IMR-90 (cell line): ENCODE measurements around the gene TMEM238. TPM values are rescaled to one million over a fixed set of nuclear protein-coding genes. Genes with fewer than 3 reads are reported as not detected.

ENCODE experiments used
- ATAC-seq: fragments of 200-7000 bp; cut with Tn5 transposase; 2 replicates; pipeline ENCODE4 v1.9.1; 2020; ENCODE audit warnings: low read depth, mild to moderate bottlenecking, moderate library complexity
- BruUV-seq: library from RNA; stranded (reverse); fragments of 400-500 nt; replicated peaks from 2 replicates; lab custom pipeline; 2021; lab: Mats Ljungman, UMichigan
- CTCF ChIA-PET: fragments of 300-600 bp; formaldehyde crosslinking; extraction: SDS; loops from one replicate; lab custom pipeline; 2021; ENCODE audit warnings: antibody characterized with exemption; lab: Yijun Ruan, JAX
- POLR2A ChIA-PET: fragments of 300-600 bp; sonication (Branson Sonifier 250); formaldehyde crosslinking; loops from one replicate; lab custom pipeline; 2022; ENCODE audit warnings: antibody characterized with exemption; ENCODE audit not compliant: unreplicated experiment; lab: Charles Lee
- DNase-seq: peaks from one replicate; pipeline ENCODE4 v3.0.0; 2013
- H2AFZ ChIP-seq: replicated peaks from 2 replicates; pipeline ENCODE3; 2013; ENCODE audit warnings: low read length, mild to moderate bottlenecking; ENCODE audit not compliant: poor library complexity
- H2AK5ac ChIP-seq: 2 replicates; pipeline ENCODE4 v1.6.1; 2013; ENCODE audit warnings: low read depth, low read length, inconsistent platforms
- H2AK9ac ChIP-seq: replicated peaks from 2 replicates; pipeline ENCODE3; 2013; ENCODE audit warnings: mild to moderate bottlenecking, low read depth, low read length, moderate library complexity; ENCODE audit not compliant: poor library complexity
- H2BK120ac ChIP-seq: 2 replicates; pipeline ENCODE4 v1.6.1; 2013; ENCODE audit warnings: low read depth, low read length, inconsistent platforms
- H2BK15ac ChIP-seq: 3 replicates; pipeline ENCODE4 v1.6.1; 2013; ENCODE audit warnings: low read depth, low read length, inconsistent platforms
- H2BK20ac ChIP-seq: 2 replicates; pipeline ENCODE4 v1.6.1; 2013; ENCODE audit warnings: low read depth, mild to moderate bottlenecking, inconsistent platforms, low read length, moderate library complexity
- H2BK5ac ChIP-seq: 2 replicates; pipeline ENCODE4 v1.6.1; 2013; ENCODE audit warnings: mild to moderate bottlenecking, low read depth, low read length, inconsistent platforms; ENCODE audit not compliant: poor library complexity, severe bottlenecking
- H3K14ac ChIP-seq: replicated peaks from 2 replicates; pipeline ENCODE4 v1.6.1; 2013; ENCODE audit warnings: low read depth, low read length, inconsistent platforms
- H3K18ac ChIP-seq: 2 replicates; pipeline ENCODE4 v1.6.1; 2013; ENCODE audit warnings: low read depth, low read length, control low read depth
- H3K23ac ChIP-seq: 2 replicates; pipeline ENCODE4 v1.6.1; 2013; ENCODE audit warnings: low read depth, low read length, inconsistent platforms
- H3K27ac ChIP-seq: 2 replicates; pipeline ENCODE4 v1.5.1; 2013; ENCODE audit warnings: mild to moderate bottlenecking, control low read depth, low read length; ENCODE audit not compliant: insufficient read depth
- H3K27me3 ChIP-seq: 2 replicates; pipeline ENCODE4 v1.6.1; 2013; ENCODE audit warnings: low read length; ENCODE audit not compliant: control insufficient read depth, insufficient read depth
- H3K36me3 ChIP-seq: 2 replicates; pipeline ENCODE4 v1.6.1; 2013; ENCODE audit warnings: low read length, mixed read lengths; ENCODE audit not compliant: control insufficient read depth, insufficient read depth
- H3K4ac ChIP-seq: 2 replicates; pipeline ENCODE4 v1.6.1; 2013; ENCODE audit warnings: low read depth, low read length, inconsistent platforms
- H3K4me1 ChIP-seq: 2 replicates; pipeline ENCODE4 v1.6.1; 2013; ENCODE audit warnings: low read length, mixed read lengths; ENCODE audit not compliant: control insufficient read depth, insufficient read depth
- H3K4me2 ChIP-seq: 2 replicates; pipeline ENCODE4 v1.6.1; 2013; ENCODE audit warnings: low read depth, mild to moderate bottlenecking, control low read depth, low read length, moderate library complexity
- H3K4me3 ChIP-seq: 2 replicates; pipeline ENCODE4 v1.5.1; 2013; ENCODE audit warnings: low read depth, mild to moderate bottlenecking, control low read depth, low read length, moderate library complexity; ENCODE audit not compliant: insufficient read depth
- H3K56ac ChIP-seq: 2 replicates; pipeline ENCODE4 v1.6.1; 2013; ENCODE audit warnings: low read length, inconsistent platforms; ENCODE audit not compliant: insufficient read depth; ENCODE audit errors: extremely low read depth
- H3K79me1 ChIP-seq, 2 experiments: 2 replicates each; pipeline ENCODE4 v1.6.1; 2013; ENCODE audit warnings: low read length in 2 of 2, inconsistent platforms in 1 of 2, low read depth in 1 of 2
- H3K9ac ChIP-seq: 2 replicates; pipeline ENCODE4 v1.6.1; 2013; ENCODE audit warnings: low read depth, low read length, control low read depth
- H3K9me1 ChIP-seq: 2 replicates; pipeline ENCODE4 v1.6.1; 2013; ENCODE audit warnings: low read length, inconsistent platforms; ENCODE audit not compliant: insufficient read depth
- H3K9me3 ChIP-seq: 2 replicates; pipeline ENCODE4 v1.6.1; 2013; ENCODE audit warnings: low read length; ENCODE audit not compliant: control insufficient read depth, insufficient read depth
- H4K20me1 ChIP-seq: 2 replicates; pipeline ENCODE4 v1.6.1; 2013; ENCODE audit warnings: low read length, inconsistent platforms; ENCODE audit not compliant: insufficient read depth
- H4K5ac ChIP-seq: 2 replicates; pipeline ENCODE4 v1.6.1; 2013; ENCODE audit warnings: mild to moderate bottlenecking, low read depth, low read length, control low read depth
- H4K8ac ChIP-seq, 2 experiments: 2 replicates each; pipeline ENCODE4 v1.6.1; 2013; ENCODE audit warnings: low read depth in 2 of 2, low read length in 2 of 2, control low read depth in 1 of 2, inconsistent platforms in 1 of 2
- H4K91ac ChIP-seq: 2 replicates; pipeline ENCODE4 v1.6.1; 2013; ENCODE audit warnings: low read depth, low read length, inconsistent platforms; ENCODE audit not compliant: insufficient read depth
- BHLHE40 ChIP-seq: fragments of 150-350 bp; IDR thresholded peaks from 2 replicates; pipeline ENCODE4 v1.6.1; 2016; ENCODE audit warnings: mild to moderate bottlenecking, low read depth, low read length
- CEBPB ChIP-seq: IDR thresholded peaks from 2 replicates; pipeline ENCODE4 v1.6.1; 2012; ENCODE audit warnings: low read depth, low read length, improper control_type of control experiment
- CHD1 ChIP-seq: IDR thresholded peaks from 2 replicates; pipeline ENCODE4 v1.6.1; 2012; ENCODE audit warnings: low read depth, low read length, improper control_type of control experiment
- FOS ChIP-seq: fragments of 150-350 bp; IDR thresholded peaks from 2 replicates; pipeline ENCODE4 v1.6.1; 2016; ENCODE audit warnings: low read depth, low read length
- MAFK ChIP-seq: IDR thresholded peaks from 2 replicates; pipeline ENCODE4 v1.6.1; 2012; ENCODE audit warnings: low read depth, low read length, improper control_type of control experiment
- MAZ ChIP-seq: IDR thresholded peaks from 2 replicates; pipeline ENCODE4 v1.6.1; 2012; ENCODE audit warnings: low read depth, mild to moderate bottlenecking, low read length, improper control_type of control experiment, moderate library complexity, borderline replicate concordance
- MXI1 ChIP-seq: IDR thresholded peaks from 2 replicates; pipeline ENCODE4 v1.6.1; 2012; ENCODE audit warnings: low read depth, mild to moderate bottlenecking, low read length, moderate library complexity, borderline replicate concordance
- NFE2L2 ChIP-seq: fragments of 150-350 bp; IDR thresholded peaks from 2 replicates; pipeline ENCODE4 v1.6.1; 2016; ENCODE audit warnings: low read depth, mild to moderate bottlenecking, low read length
- RCOR1 ChIP-seq: IDR thresholded peaks from 2 replicates; pipeline ENCODE4 v1.6.1; 2012; ENCODE audit warnings: mild to moderate bottlenecking, low read length, improper control_type of control experiment; ENCODE audit not compliant: insufficient replicate concordance
- RFX5 ChIP-seq: IDR thresholded peaks from 2 replicates; pipeline ENCODE4 v1.8.0; 2012; ENCODE audit warnings: low read depth, mild to moderate bottlenecking, low read length, moderate library complexity
- SMC3 ChIP-seq: fragments of 150-350 bp; IDR thresholded peaks from 2 replicates; pipeline ENCODE4 v1.6.1; 2016; ENCODE audit warnings: low read depth, mild to moderate bottlenecking, antibody characterized with exemption, low read length, moderate library complexity
- USF2 ChIP-seq: fragments of 150-350 bp; IDR thresholded peaks from 2 replicates; pipeline ENCODE4 v1.6.1; 2017; ENCODE audit warnings: mild to moderate bottlenecking, antibody characterized with exemption, low read length, low read depth
- WGBS, 2 experiments: methylation state at CpG; one replicate each; pipeline versions ENCODE4 v1.1.5 to v1.1.7; 2013; ENCODE audit warnings: missing lambda C conversion rate in 2 of 2; ENCODE audit not compliant: insufficient read length in 1 of 2; ENCODE audit errors: extremely low coverage in 2 of 2; 5-methylcytosine and 5-hydroxymethylcytosine counted together
- dilution Hi-C: fragments of 300-500 bp; cut with HindIII; formaldehyde crosslinking; loops from one replicate; pipeline ENCODE4 v1.14.3; 2018; ENCODE audit warnings: low sequenced_read_pairs; ENCODE audit not compliant: unreplicated experiment
- in situ Hi-C: fragments of 300-500 bp; cut with MboI; formaldehyde crosslinking; loops from 3 replicates; pipeline ENCODE4 v1.14.3; 2019; ENCODE audit warnings: low sequenced_read_pairs, inconsistent platforms, mixed read lengths
- intact Hi-C: fragments of 100-400 bp; cut with micrococcal nuclease; formaldehyde crosslinking; loops from 2 replicates; pipeline ENCODE4 v1.10.0; 2022
- polyA plus RNA-seq, 3 experiments: library from polyadenylated mRNA; depleted of rRNA; stranded (reverse); fragments of >200 nt; gene quantifications; 2 replicates each; pipeline ENCODE4 v1.2.3, GENCODE V29; 2012; ENCODE audit warnings: low replicate concordance in 1 of 3
- total RNA-seq: library from RNA; depleted of rRNA; stranded (reverse); fragments of >200 nt; gene quantifications from 2 replicates; pipeline ENCODE4 v1.2.3, GENCODE V29; 2012
- TF ChIP-seq, protein P1 (sequence below): fragments of 150-350 bp; IDR thresholded peaks from 2 replicates; pipeline ENCODE4 v1.6.1; 2016; ENCODE audit warnings: low read depth, mild to moderate bottlenecking, low read length, moderate library complexity, borderline replicate concordance
- TF ChIP-seq, protein P2 (sequence below): conservative IDR thresholded peaks from 2 replicates; pipeline ENCODE4 v1.5.1; 2012; ENCODE audit warnings: mild to moderate bottlenecking, low read depth, low read length, improper control_type of control experiment

TMEM238 gene
- total and polyA plus RNA-seq, 2 of the 4 experiments (the other 2 are of a cell fraction), result not detected

DNA sequence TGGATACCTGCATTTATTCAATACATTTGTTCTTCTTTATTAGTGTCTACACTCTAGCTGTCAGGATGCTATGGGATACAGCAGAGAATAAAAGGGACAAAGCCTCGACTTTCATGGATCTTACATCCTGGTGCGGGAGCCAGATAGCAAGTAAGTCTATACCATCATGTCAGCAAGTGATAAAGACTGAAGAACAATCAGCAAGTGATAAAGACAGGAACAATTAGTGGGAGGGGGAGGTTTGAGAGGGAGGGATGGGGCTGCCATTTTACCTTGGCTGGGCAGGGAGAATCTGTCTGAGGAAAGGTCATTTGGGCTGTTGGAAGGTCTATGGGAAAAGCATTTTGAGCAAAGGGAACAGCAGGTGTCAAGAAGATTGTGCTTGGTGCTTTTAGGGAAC, 26.1 kb upstream of the TMEM238 start:
- Histone ChIP-seq H3K14ac (no peak overlapping the region), H3K27ac (no peak overlapping the region), H3K18ac (no peak overlapping the region), H3K79me1 (peaks cover 0 to 17% of the 10 kb centered on the region in 2 experiments; a peak in 2 of 4 replicates), H3K4me1 (peaks cover 17% of the 10 kb centered on the region), H2BK15ac (no peak overlapping the region), H3K36me3 (peaks cover 14% of the 10 kb centered on the region), H2AK9ac (no peak overlapping the region), H3K4me2 (no peak overlapping the region), H3K27me3 (no peaks in the 10 kb centered on the region; the same call in 1 of the 2 replicates), H2BK120ac (no peak overlapping the region), H3K56ac (no peak overlapping the region), H2AK5ac (no peak overlapping the region), H3K9me1 (peaks cover 15% of the 10 kb centered on the region), H3K4me3 (no peak overlapping the region), H4K8ac (no peak overlapping the region), H4K91ac (no peak overlapping the region), H4K5ac (no peak overlapping the region), H2BK5ac (no peak overlapping the region), H4K20me1 (peaks cover 20% of the 10 kb centered on the region), H2AFZ (no peak overlapping the region), H3K4ac (no peak overlapping the region), H3K23ac (no peak overlapping the region), H3K9me3 (no peaks in the 10 kb centered on the region), H3K9ac (no peak overlapping the region), H2BK20ac (no peak overlapping the region)
- dilution Hi-C loops, result no loop called here
- CTCF ChIA-PET, result no interaction called here
- intact Hi-C loops, result no loop called here
- in situ Hi-C loops, result no loop called here
- no TSS peak for BruUV-seq
- POLR2A ChIA-PET, result no interaction called here
- DNase-seq (no peak), ATAC-seq (no peak)
- no peak for TF ChIP-seq FOS
- no peak for TF ChIP-seq RFX5
- TF ChIP-seq, protein P1, sequence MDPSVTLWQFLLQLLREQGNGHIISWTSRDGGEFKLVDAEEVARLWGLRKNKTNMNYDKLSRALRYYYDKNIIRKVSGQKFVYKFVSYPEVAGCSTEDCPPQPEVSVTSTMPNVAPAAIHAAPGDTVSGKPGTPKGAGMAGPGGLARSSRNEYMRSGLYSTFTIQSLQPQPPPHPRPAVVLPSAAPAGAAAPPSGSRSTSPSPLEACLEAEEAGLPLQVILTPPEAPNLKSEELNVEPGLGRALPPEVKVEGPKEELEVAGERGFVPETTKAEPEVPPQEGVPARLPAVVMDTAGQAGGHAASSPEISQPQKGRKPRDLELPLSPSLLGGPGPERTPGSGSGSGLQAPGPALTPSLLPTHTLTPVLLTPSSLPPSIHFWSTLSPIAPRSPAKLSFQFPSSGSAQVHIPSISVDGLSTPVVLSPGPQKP, result no peak
- TF ChIP-seq SMC3, result no peak
- TF ChIP-seq, protein P2, sequence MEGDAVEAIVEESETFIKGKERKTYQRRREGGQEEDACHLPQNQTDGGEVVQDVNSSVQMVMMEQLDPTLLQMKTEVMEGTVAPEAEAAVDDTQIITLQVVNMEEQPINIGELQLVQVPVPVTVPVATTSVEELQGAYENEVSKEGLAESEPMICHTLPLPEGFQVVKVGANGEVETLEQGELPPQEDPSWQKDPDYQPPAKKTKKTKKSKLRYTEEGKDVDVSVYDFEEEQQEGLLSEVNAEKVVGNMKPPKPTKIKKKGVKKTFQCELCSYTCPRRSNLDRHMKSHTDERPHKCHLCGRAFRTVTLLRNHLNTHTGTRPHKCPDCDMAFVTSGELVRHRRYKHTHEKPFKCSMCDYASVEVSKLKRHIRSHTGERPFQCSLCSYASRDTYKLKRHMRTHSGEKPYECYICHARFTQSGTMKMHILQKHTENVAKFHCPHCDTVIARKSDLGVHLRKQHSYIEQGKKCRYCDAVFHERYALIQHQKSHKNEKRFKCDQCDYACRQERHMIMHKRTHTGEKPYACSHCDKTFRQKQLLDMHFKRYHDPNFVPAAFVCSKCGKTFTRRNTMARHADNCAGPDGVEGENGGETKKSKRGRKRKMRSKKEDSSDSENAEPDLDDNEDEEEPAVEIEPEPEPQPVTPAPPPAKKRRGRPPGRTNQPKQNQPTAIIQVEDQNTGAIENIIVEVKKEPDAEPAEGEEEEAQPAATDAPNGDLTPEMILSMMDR, result no peak
- no peak for TF ChIP-seq MAFK
- no peak for TF ChIP-seq CEBPB
- no peak for TF ChIP-seq MXI1
- TF ChIP-seq BHLHE40, result no peak
- no peak for TF ChIP-seq USF2
- TF ChIP-seq CHD1, result no peak
- TF ChIP-seq NFE2L2, result no peak
- TF ChIP-seq RCOR1, result no peak
- TF ChIP-seq MAZ, result no peak
- 90% methylated on average over 2 of the region's 2 CpGs; no CpG with 5 or more reads in 1 of the 2 experiments for WGBS, 2 experiments
